ENCODE data around the gene TLE5.

Gene TLE5

DNA sequence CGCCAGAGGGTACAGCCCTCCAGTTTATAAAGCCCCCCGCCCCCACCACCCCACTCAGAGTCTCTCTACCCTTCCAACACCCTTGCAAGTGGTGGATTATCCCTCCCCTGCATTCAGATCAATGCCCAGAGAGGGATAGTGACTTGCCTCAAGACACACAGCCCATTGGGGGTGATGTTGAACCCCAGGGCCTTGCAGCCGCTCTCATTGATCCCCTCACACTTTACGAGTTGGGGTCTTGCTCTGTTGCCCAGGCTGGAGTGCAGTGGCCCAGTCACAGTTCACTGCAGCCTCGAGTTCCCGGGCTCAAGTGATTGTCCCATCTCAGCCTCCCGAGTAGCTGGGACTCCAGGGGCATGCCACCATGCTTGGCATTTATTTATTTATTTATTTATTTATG lies 44.4 kb downstream of the TLE5 start:
- no peaks in the 10 kb centered on the region for H3F3A ChIP-seq (ENCODE audit: insufficient read depth)
- no peak for TF ChIP-seq EZH2phosphoT487 (conservative IDR thresholded peaks at IDR 0.05; ENCODE audit: low read length)
- TF ChIP-seq, protein P1, sequence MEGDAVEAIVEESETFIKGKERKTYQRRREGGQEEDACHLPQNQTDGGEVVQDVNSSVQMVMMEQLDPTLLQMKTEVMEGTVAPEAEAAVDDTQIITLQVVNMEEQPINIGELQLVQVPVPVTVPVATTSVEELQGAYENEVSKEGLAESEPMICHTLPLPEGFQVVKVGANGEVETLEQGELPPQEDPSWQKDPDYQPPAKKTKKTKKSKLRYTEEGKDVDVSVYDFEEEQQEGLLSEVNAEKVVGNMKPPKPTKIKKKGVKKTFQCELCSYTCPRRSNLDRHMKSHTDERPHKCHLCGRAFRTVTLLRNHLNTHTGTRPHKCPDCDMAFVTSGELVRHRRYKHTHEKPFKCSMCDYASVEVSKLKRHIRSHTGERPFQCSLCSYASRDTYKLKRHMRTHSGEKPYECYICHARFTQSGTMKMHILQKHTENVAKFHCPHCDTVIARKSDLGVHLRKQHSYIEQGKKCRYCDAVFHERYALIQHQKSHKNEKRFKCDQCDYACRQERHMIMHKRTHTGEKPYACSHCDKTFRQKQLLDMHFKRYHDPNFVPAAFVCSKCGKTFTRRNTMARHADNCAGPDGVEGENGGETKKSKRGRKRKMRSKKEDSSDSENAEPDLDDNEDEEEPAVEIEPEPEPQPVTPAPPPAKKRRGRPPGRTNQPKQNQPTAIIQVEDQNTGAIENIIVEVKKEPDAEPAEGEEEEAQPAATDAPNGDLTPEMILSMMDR (IDR thresholded peaks at IDR 0.05; ENCODE audit: insufficient read depth, low read length, poor library complexity, severe bottlenecking) = no peak
- H3K4me2 ChIP-seq (ENCODE audit: low read depth, low read length, poor library complexity, severe bottlenecking) = no peak overlapping the region
- no peaks in the 10 kb centered on the region for H3K27me3 ChIP-seq (ENCODE audit: low read length)
- no peaks in the 10 kb centered on the region for H3K36me3 ChIP-seq (ENCODE audit: low read length)
- H3K27ac ChIP-seq (ENCODE audit: low read depth, low read length) = no peak overlapping the region
- no peaks in the 10 kb centered on the region for H3K9me3 ChIP-seq (ENCODE audit: insufficient read depth, low read length)
- H3K79me2 ChIP-seq (ENCODE audit: insufficient read depth, low read length) = no peaks in the 10 kb centered on the region
- no peak overlapping the region for H2AFZ ChIP-seq (ENCODE audit: low read depth, low read length, severe bottlenecking)
- no peak overlapping the region for H3K9ac ChIP-seq (ENCODE audit: low read length)
- no peaks in the 10 kb centered on the region for H4K20me1 ChIP-seq (ENCODE audit: low read depth, low read length)
- no peak overlapping the region for H3K4me3 ChIP-seq (ENCODE audit: insufficient read depth, low read length, poor library complexity, severe bottlenecking)
- no peaks in the 10 kb centered on the region for H3K9me2 ChIP-seq (replicated peaks; ENCODE audit: insufficient read depth, low read length)

DNA sequence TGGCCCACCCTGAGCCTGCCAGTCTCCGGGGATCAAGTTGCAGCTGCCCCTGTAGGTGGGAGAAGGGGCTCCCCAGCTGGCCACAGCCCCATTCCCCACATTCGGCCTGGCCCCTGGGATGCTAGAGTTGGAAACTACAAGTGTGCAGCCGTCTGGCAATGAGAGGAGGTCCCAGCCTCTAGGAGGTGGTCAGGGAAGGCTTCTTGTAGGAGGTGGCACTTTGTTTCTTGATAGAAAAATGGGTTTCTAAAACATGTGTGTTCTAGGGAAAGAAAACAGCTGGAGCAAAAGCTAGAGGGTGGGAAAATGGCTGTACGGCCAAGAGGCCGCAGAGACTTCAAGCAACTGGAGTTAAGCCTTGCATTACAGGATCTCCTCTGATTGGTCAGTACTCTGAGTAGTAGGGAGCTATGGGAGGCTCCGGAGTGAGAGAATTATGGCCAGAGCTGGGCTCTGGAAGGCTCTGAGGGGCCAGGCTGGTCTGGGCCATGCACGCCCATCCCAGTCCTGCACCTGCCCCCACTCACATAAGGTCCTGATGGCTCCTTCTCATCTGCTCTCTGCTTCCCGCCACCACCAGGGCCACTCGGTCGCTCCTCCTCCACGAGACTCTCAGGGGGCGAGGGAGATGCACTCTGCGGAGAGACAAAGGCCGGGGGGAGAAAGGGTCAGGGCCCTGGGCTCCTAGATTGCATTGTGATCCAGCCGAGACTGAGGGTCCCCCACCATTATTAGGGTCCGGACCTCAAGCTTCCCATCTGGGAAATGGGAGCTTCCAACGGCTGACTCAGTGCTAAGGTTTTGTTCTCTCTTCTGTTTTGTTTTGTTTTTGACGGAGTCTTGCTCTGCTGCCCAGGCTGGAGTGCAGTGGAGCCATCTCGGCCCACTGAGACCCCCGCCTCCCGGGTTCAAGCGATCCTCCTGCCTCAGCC lies 46.9 kb downstream of the TLE5 start:
- H3K36me3 ChIP-seq (ENCODE audit: low read length) = no peaks in the 10 kb centered on the region
- TF ChIP-seq, protein P1 (IDR thresholded peaks at IDR 0.05; ENCODE audit: insufficient read depth, low read length, poor library complexity, severe bottlenecking) = no peak
- no peak for TF ChIP-seq EZH2phosphoT487 (conservative IDR thresholded peaks at IDR 0.05; ENCODE audit: low read length)
- no peaks in the 10 kb centered on the region for H3K27me3 ChIP-seq (ENCODE audit: low read length)
- no peak overlapping the region for H3K9ac ChIP-seq (ENCODE audit: low read length)
- H3K27ac ChIP-seq (ENCODE audit: low read depth, low read length) = no peak overlapping the region
- no peak overlapping the region for H3K4me2 ChIP-seq (ENCODE audit: low read depth, low read length, poor library complexity, severe bottlenecking)
- no peak overlapping the region for H3K4me3 ChIP-seq (ENCODE audit: insufficient read depth, low read length, poor library complexity, severe bottlenecking)
- no peaks in the 10 kb centered on the region for H3F3A ChIP-seq (ENCODE audit: insufficient read depth)
- H3K9me3 ChIP-seq (ENCODE audit: insufficient read depth, low read length) = no peaks in the 10 kb centered on the region
- H3K9me2 ChIP-seq (replicated peaks; ENCODE audit: insufficient read depth, low read length) = no peaks in the 10 kb centered on the region
- H4K20me1 ChIP-seq (ENCODE audit: low read depth, low read length) = no peaks in the 10 kb centered on the region
- H2AFZ ChIP-seq (ENCODE audit: low read depth, low read length, severe bottlenecking) = no peak overlapping the region
- H3K79me2 ChIP-seq (ENCODE audit: insufficient read depth, low read length) = no peaks in the 10 kb centered on the region

DNA sequence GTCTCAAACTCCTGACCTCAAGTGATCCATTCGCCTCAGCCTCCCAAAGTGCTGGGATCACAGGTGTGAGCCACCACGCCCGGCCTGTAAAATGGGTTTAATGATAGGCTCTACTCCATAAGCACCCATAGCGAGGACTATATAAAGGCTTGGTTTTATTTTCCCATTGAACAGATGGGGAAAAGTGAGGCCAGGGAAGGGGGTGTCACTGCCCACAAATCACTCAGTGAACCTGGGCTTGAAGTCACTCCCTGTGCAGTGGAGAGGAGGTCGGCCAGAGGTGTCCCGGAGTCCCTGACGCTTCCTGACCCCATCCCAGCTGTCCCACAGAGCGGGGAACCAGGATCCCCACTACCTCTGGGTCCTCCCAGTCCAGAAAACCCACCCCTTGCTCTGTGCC lies 48.2 kb downstream of the TLE5 start:
- H3K27me3 ChIP-seq (ENCODE audit: low read length) = no peaks in the 10 kb centered on the region

More for the DNA sequence above, 48.2 kb downstream of the TLE5 start:
- H3K9ac ChIP-seq (ENCODE audit: low read length) = no peak overlapping the region
- no peaks in the 10 kb centered on the region for H3K79me2 ChIP-seq (ENCODE audit: insufficient read depth, low read length)
- H3K9me2 ChIP-seq (replicated peaks; ENCODE audit: insufficient read depth, low read length) = no peaks in the 10 kb centered on the region
- H3K36me3 ChIP-seq (ENCODE audit: low read length) = no peaks in the 10 kb centered on the region
- H3K4me3 ChIP-seq (ENCODE audit: insufficient read depth, low read length, poor library complexity, severe bottlenecking) = no peak overlapping the region
- no peaks in the 10 kb centered on the region for H3F3A ChIP-seq (ENCODE audit: insufficient read depth)
- H3K9me3 ChIP-seq (ENCODE audit: insufficient read depth, low read length) = no peaks in the 10 kb centered on the region
- no peaks in the 10 kb centered on the region for H4K20me1 ChIP-seq (ENCODE audit: low read depth, low read length)
- TF ChIP-seq, protein P1 (IDR thresholded peaks at IDR 0.05; ENCODE audit: insufficient read depth, low read length, poor library complexity, severe bottlenecking) = no peak
- no peak overlapping the region for H3K4me2 ChIP-seq (ENCODE audit: low read depth, low read length, poor library complexity, severe bottlenecking)
- H2AFZ ChIP-seq (ENCODE audit: low read depth, low read length, severe bottlenecking) = no peak overlapping the region
- H3K27ac ChIP-seq (ENCODE audit: low read depth, low read length) = no peak overlapping the region

All from SU-DHL-6 (cell line).